Mammary epithelial cell (primary cell): ENCODE measurements around the gene PRKCG.

Source experiments
- EZH2 ChIP-seq: IDR thresholded peaks from 2 replicates; pipeline ENCODE4 v1.6.1; 2012; ENCODE audit warnings: low read length, inconsistent platforms, borderline replicate concordance
- TF ChIP-seq, protein P1 (sequence below), 2 donors: IDR thresholded peaks in 1 of 2; conservative IDR thresholded peaks in 1 of 2; 2 replicates each; pipeline ENCODE4 v1.5.1; 2011 to 2012; ENCODE audit warnings: inconsistent platforms in 2 of 2, low read length in 2 of 2, mild to moderate bottlenecking in 2 of 2, control low read depth in 1 of 2, low read depth in 1 of 2; ENCODE audit not compliant: insufficient read depth in 1 of 2; ENCODE audit errors: extremely low read depth in 1 of 2

- TF ChIP-seq, protein P1, sequence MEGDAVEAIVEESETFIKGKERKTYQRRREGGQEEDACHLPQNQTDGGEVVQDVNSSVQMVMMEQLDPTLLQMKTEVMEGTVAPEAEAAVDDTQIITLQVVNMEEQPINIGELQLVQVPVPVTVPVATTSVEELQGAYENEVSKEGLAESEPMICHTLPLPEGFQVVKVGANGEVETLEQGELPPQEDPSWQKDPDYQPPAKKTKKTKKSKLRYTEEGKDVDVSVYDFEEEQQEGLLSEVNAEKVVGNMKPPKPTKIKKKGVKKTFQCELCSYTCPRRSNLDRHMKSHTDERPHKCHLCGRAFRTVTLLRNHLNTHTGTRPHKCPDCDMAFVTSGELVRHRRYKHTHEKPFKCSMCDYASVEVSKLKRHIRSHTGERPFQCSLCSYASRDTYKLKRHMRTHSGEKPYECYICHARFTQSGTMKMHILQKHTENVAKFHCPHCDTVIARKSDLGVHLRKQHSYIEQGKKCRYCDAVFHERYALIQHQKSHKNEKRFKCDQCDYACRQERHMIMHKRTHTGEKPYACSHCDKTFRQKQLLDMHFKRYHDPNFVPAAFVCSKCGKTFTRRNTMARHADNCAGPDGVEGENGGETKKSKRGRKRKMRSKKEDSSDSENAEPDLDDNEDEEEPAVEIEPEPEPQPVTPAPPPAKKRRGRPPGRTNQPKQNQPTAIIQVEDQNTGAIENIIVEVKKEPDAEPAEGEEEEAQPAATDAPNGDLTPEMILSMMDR (conservative IDR thresholded peaks at IDR 0.05 in 1 of 2, IDR thresholded peaks at IDR 0.05 in 1 of 2; ENCODE audit: extremely low read depth in 1 of 2, insufficient read depth in 1 of 2, low read depth in 1 of 2, low read length in 2 of 2), result no peak
- TF ChIP-seq EZH2, result no peak
Measured at GRCh38 chr19:53936029-53936428, 54.0 kb downstream of the PRKCG start.
